HEK293 (cell line): ENCODE results near the gene CORO6.

Source experiments
- CTCF ChIA-PET: fragments of 350-600 bp; formaldehyde crosslinking; extraction: SDS; loops from one replicate; lab custom pipeline; 2021; ENCODE audit warnings: antibody characterized with exemption; lab: Yijun Ruan, JAX
- POLR2A ChIA-PET: fragments of 300-600 bp; formaldehyde crosslinking; extraction: SDS; loops from one replicate; lab custom pipeline; 2020; ENCODE audit warnings: antibody characterized with exemption, inconsistent platforms; lab: Yijun Ruan, JAX
- H3K27ac ChIP-seq: fragments of 200-500 bp; sonication (Bioruptor generic); 2 replicates; pipeline ENCODE4 v1.5.1; 2014; ENCODE audit warnings: low read depth, low read length, control low read depth, inconsistent platforms; ENCODE audit errors: extremely low read depth
- H3K36me3 ChIP-seq, 2 experiments: fragments of 200-500 bp in 1 of 2; sonication (Bioruptor generic) in 1 of 2; 1 replicate in 1 of 2; 2 replicates in 1 of 2; pipeline ENCODE4 v1.5.1; 2014 to 2017; ENCODE audit warnings: inconsistent platforms in 2 of 2, low read length in 2 of 2; ENCODE audit not compliant: control insufficient read depth in 2 of 2, insufficient read depth in 1 of 2
- H3K4me1 ChIP-seq: fragments of 200-500 bp; sonication (Bioruptor generic); 2 replicates; pipeline ENCODE4 v1.5.1; 2014; ENCODE audit warnings: mild to moderate bottlenecking, low read length, inconsistent platforms; ENCODE audit not compliant: control insufficient read depth, insufficient read depth
- H3K4me3 ChIP-seq: 2 replicates; pipeline ENCODE4 v1.5.1; 2011; ENCODE audit warnings: low read depth, mild to moderate bottlenecking, control low read depth, low read length, moderate library complexity
- H3K9me3 ChIP-seq: fragments of 200-500 bp; sonication (Bioruptor generic); 2 replicates; pipeline ENCODE4 v1.5.1; 2014; ENCODE audit warnings: low read depth, low read length, inconsistent platforms; ENCODE audit not compliant: control insufficient read depth, insufficient read depth
- ELK4 ChIP-seq: IDR thresholded peaks from 2 replicates; pipeline ENCODE4 v1.6.1; 2011; ENCODE audit warnings: mild to moderate bottlenecking, low read depth, low read length, borderline replicate concordance
- KLF7 ChIP-seq: fragments of 450-650 bp; formaldehyde crosslinking; IDR thresholded peaks from 2 replicates; pipeline ENCODE4 v1.5.1; 2016; ENCODE audit warnings: missing biosample characterization, missing genetic modification characterization, borderline replicate concordance
- OSR2 ChIP-seq: fragments of 450-650 bp; formaldehyde crosslinking; IDR thresholded peaks from 2 replicates; pipeline ENCODE4 v1.5.1; 2016; ENCODE audit warnings: missing biosample characterization, missing genetic modification characterization
- PATZ1 ChIP-seq: fragments of 450-650 bp; formaldehyde crosslinking; IDR thresholded peaks from 2 replicates; pipeline ENCODE4 v1.5.1; 2016; ENCODE audit warnings: missing biosample characterization, missing genetic modification characterization
- ZBTB20 ChIP-seq: fragments of 450-650 bp; formaldehyde crosslinking; IDR thresholded peaks from 2 replicates; pipeline ENCODE4 v1.5.1; 2016; ENCODE audit warnings: missing biosample characterization, missing genetic modification characterization
- ZBTB21 ChIP-seq: fragments of 450-650 bp; formaldehyde crosslinking; IDR thresholded peaks from 2 replicates; pipeline ENCODE4 v1.5.1; 2017; ENCODE audit warnings: missing biosample characterization, missing genetic modification characterization
- ZEB2 ChIP-seq: fragments of 450-650 bp; formaldehyde crosslinking; IDR thresholded peaks from 2 replicates; pipeline ENCODE4 v1.5.1; 2016; ENCODE audit warnings: missing biosample characterization, missing genetic modification characterization
- ZNF146 ChIP-seq: fragments of 450-650 bp; formaldehyde crosslinking; IDR thresholded peaks from 2 replicates; pipeline ENCODE4 v1.5.1; 2016; ENCODE audit warnings: missing biosample characterization, missing genetic modification characterization
- ZNF18 ChIP-seq: fragments of 450-650 bp; formaldehyde crosslinking; IDR thresholded peaks from 2 replicates; pipeline ENCODE4 v1.5.1; 2016; ENCODE audit warnings: missing biosample characterization, missing genetic modification characterization
- ZNF184 ChIP-seq: fragments of 450-650 bp; IDR thresholded peaks from 2 replicates; pipeline ENCODE4 v1.5.1; 2018; ENCODE audit warnings: missing biosample characterization, mild to moderate bottlenecking, missing genetic modification characterization
- ZNF211 ChIP-seq: fragments of 450-650 bp; formaldehyde crosslinking; IDR thresholded peaks from 2 replicates; pipeline ENCODE4 v1.5.1; 2016; ENCODE audit warnings: low read depth, missing biosample characterization, missing genetic modification characterization
- ZNF266 ChIP-seq: fragments of 450-650 bp; formaldehyde crosslinking; IDR thresholded peaks from 2 replicates; pipeline ENCODE4 v1.5.1; 2016; ENCODE audit warnings: missing biosample characterization, missing genetic modification characterization, low read depth
- ZNF341 ChIP-seq: fragments of 450-650 bp; formaldehyde crosslinking; IDR thresholded peaks from 2 replicates; pipeline ENCODE4; 2016; ENCODE audit warnings: low read depth, missing biosample characterization, missing genetic modification characterization
- ZNF521 ChIP-seq: fragments of 450-650 bp; formaldehyde crosslinking; IDR thresholded peaks from 2 replicates; pipeline ENCODE4 v1.5.1; 2017; ENCODE audit warnings: missing biosample characterization, mild to moderate bottlenecking, missing genetic modification characterization
- ZNF664 ChIP-seq: fragments of 450-650 bp; formaldehyde crosslinking; IDR thresholded peaks from 2 replicates; pipeline ENCODE4 v1.5.1; 2016; ENCODE audit warnings: missing biosample characterization, missing genetic modification characterization
- ZNF670 ChIP-seq: fragments of 450-650 bp; formaldehyde crosslinking; IDR thresholded peaks from 2 replicates; pipeline ENCODE4 v1.5.1; 2016; ENCODE audit warnings: missing biosample characterization, missing genetic modification characterization, low read depth
- ZNF707 ChIP-seq: fragments of 450-650 bp; formaldehyde crosslinking; IDR thresholded peaks from 2 replicates; pipeline ENCODE4 v1.5.1; 2016; ENCODE audit warnings: missing biosample characterization, missing genetic modification characterization
- ZNF76 ChIP-seq: fragments of 450-650 bp; formaldehyde crosslinking; IDR thresholded peaks from 2 replicates; pipeline ENCODE4; 2016; ENCODE audit warnings: low read depth, missing biosample characterization, missing genetic modification characterization, borderline replicate concordance
- ZXDB ChIP-seq: fragments of 450-650 bp; formaldehyde crosslinking; IDR thresholded peaks from 2 replicates; pipeline ENCODE4 v1.5.1; 2016; ENCODE audit warnings: missing biosample characterization, missing genetic modification characterization
- TF ChIP-seq, protein P1 (sequence below): fragments of 450-650 bp; formaldehyde crosslinking; IDR thresholded peaks from 2 replicates; pipeline ENCODE4 v1.5.1; 2017; ENCODE audit warnings: missing biosample characterization, missing genetic modification characterization

CORO6 gene

GRCh38 chr17:29669266-29669665 lies 46.6 kb upstream of the CORO6 start:
- Histone ChIP-seq H3K36me3 (peaks cover 29 to 37% of the 10 kb centered on the region in 2 experiments), H3K4me1 (no peaks in the 10 kb centered on the region), H3K4me3 (no peak overlapping the region), H3K27ac (no peak overlapping the region), H3K9me3 (no peaks in the 10 kb centered on the region)
- POLR2A ChIA-PET: no interaction called here
- TF ChIP-seq ZNF707 (tag by site-specific recombination) (no peak), ZNF670 (tag by site-specific recombination) (no peak), KLF7 (tag by site-specific recombination) (no peak), ZNF76 (tag by site-specific recombination) (no peak), ZNF341 (tag by site-specific recombination) (no peak), ZBTB20 (tag by site-specific recombination) (no peak), ZXDB (tag by site-specific recombination) (no peak), ZNF211 (no peak), ZEB2 (tag by site-specific recombination) (no peak), ZNF266 (tag by site-specific recombination) (no peak)
- TF ChIP-seq, protein P1, sequence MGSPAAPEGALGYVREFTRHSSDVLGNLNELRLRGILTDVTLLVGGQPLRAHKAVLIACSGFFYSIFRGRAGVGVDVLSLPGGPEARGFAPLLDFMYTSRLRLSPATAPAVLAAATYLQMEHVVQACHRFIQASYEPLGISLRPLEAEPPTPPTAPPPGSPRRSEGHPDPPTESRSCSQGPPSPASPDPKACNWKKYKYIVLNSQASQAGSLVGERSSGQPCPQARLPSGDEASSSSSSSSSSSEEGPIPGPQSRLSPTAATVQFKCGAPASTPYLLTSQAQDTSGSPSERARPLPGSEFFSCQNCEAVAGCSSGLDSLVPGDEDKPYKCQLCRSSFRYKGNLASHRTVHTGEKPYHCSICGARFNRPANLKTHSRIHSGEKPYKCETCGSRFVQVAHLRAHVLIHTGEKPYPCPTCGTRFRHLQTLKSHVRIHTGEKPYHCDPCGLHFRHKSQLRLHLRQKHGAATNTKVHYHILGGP (tag by site-specific recombination): no peak
- CTCF ChIA-PET: interaction anchor here (0.6 to 0.7 kb wide), 3 partner anchors 12 to 435 kb away, joined by 3 to 5 read pairs (median 4); no protein-coding TSS in a partner anchor

- Histone ChIP-seq H3K9me3 (no peaks in the 10 kb centered on the region), H3K36me3 (peaks cover 31 to 37% of the 10 kb centered on the region in 2 experiments), H3K4me1 (no peaks in the 10 kb centered on the region), H3K4me3 (no peak overlapping the region), H3K27ac (no peak overlapping the region)
- ChIA-PET CTCF (interaction anchor here (0.8 to 1.0 kb wide), 2 partner anchors 31 to 111 kb away, joined by 3 read pairs; no protein-coding TSS in a partner anchor), POLR2A (no interaction called here)
- TF ChIP-seq, protein P1 (tag by site-specific recombination): no peak
- no peak for TF ChIP-seq OSR2 (tag by site-specific recombination)
- TF ChIP-seq ZNF521 (tag by site-specific recombination): no peak
- TF ChIP-seq ZNF184 (tag by site-specific recombination): no peak
- no peak for TF ChIP-seq ZNF18 (tag by site-specific recombination)
- no peak for TF ChIP-seq ZBTB21
- TF ChIP-seq ZNF664 (tag by site-specific recombination): no peak
- no peak for TF ChIP-seq ELK4
- TF ChIP-seq ZNF146 (tag by site-specific recombination): no peak
- no peak for TF ChIP-seq PATZ1
Measured at GRCh38 chr17:29667969-29668368, 45.3 kb upstream of the CORO6 start.
